ENCODE data around the gene ATP2A3.

DNA sequence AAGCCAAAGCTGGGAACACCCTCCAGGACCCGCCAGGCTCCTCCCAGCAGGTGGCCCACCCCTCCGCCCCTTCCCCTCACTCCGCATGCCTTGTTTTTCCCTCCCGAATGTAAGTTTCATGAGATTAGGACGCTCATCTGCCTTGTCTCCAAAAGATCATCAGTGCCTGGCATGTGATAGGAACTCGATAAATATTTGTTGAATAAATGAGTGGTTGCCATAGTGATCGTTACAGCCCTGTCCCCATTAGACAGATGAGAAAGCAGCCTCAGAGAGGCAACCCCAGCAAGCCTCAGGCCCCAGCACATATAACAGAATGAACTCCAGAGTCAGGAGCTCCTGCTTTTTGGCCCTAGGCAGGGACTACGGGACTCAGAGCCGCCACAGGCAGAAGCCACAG lies 76.4 kb downstream of the ATP2A3 start:
- TF ChIP-seq POLR2AphosphoS5 (IDR thresholded peaks at IDR 0.05) (no peak), EP300 (IDR thresholded peaks at IDR 0.05; ENCODE audit: low read depth) (no peak), POLR2A (IDR thresholded peaks at IDR 0.05) (no peak)
- TF ChIP-seq, protein P1, sequence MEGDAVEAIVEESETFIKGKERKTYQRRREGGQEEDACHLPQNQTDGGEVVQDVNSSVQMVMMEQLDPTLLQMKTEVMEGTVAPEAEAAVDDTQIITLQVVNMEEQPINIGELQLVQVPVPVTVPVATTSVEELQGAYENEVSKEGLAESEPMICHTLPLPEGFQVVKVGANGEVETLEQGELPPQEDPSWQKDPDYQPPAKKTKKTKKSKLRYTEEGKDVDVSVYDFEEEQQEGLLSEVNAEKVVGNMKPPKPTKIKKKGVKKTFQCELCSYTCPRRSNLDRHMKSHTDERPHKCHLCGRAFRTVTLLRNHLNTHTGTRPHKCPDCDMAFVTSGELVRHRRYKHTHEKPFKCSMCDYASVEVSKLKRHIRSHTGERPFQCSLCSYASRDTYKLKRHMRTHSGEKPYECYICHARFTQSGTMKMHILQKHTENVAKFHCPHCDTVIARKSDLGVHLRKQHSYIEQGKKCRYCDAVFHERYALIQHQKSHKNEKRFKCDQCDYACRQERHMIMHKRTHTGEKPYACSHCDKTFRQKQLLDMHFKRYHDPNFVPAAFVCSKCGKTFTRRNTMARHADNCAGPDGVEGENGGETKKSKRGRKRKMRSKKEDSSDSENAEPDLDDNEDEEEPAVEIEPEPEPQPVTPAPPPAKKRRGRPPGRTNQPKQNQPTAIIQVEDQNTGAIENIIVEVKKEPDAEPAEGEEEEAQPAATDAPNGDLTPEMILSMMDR (IDR thresholded peaks at IDR 0.05), result no peak

Data from transverse colon (tissue), 4 donors.